Neural cell (in vitro differentiated cells): ENCODE results near the gene SND1. TPM values are rescaled to one million over a fixed set of nuclear protein-coding genes. Genes with fewer than 3 reads are reported as not detected.

Experiments
- H2AFZ ChIP-seq: fragments of 200-600, 300-800 bp; sonication (generic), shearing (Covaris generic); 2 replicates; pipeline ENCODE4 v1.6.0; 2014; ENCODE audit warnings: low read depth, mild to moderate bottlenecking, antibody characterized with exemption, low read length, moderate library complexity
- H3F3A ChIP-seq: fragments of 200-600 bp; shearing (Covaris generic); 2 replicates; pipeline ENCODE4 v1.6.1; 2016; ENCODE audit warnings: mild to moderate bottlenecking, moderate library complexity, mixed read lengths, antibody characterized with exemption, low read length; ENCODE audit not compliant: insufficient read depth, poor library complexity, severe bottlenecking
- H3K27ac ChIP-seq: fragments of 200-600, 300-800 bp; sonication (generic), shearing (Covaris generic); 2 replicates; pipeline ENCODE4 v1.5.1; 2014; ENCODE audit warnings: mild to moderate bottlenecking, low read length, moderate library complexity
- H3K27me3 ChIP-seq: fragments of 300-800, 200-600 bp; sonication (generic), shearing (Covaris generic); 2 replicates; pipeline ENCODE4 v1.6.0; 2014; ENCODE audit warnings: mild to moderate bottlenecking, low read depth, low read length, moderate library complexity; ENCODE audit not compliant: insufficient read depth
- H3K36me3 ChIP-seq: fragments of 300-800, 200-600 bp; sonication (generic), shearing (Covaris generic); 2 replicates; pipeline ENCODE4 v1.5.1; 2014; ENCODE audit warnings: mild to moderate bottlenecking, antibody characterized with exemption, low read length, moderate library complexity; ENCODE audit not compliant: insufficient read depth
- H3K4me2 ChIP-seq: fragments of 300-800, 200-600 bp; sonication (generic), shearing (Covaris generic); 2 replicates; pipeline ENCODE4 v1.6.0; 2014; ENCODE audit warnings: mild to moderate bottlenecking, low read length
- H3K4me3 ChIP-seq: fragments of 300-800, 200-600 bp; sonication (generic), shearing (Covaris generic); 2 replicates; pipeline ENCODE4 v1.5.1; 2014; ENCODE audit warnings: mild to moderate bottlenecking, low read length, moderate library complexity
- H3K79me2 ChIP-seq: fragments of 200-600 bp; shearing (Covaris generic); replicated peaks from 2 replicates; pipeline ENCODE4 v1.6.0; 2014; ENCODE audit warnings: mild to moderate bottlenecking, low read length, moderate library complexity; ENCODE audit not compliant: insufficient read depth
- H3K9ac ChIP-seq: fragments of 300-800, 200-600 bp; sonication (generic), shearing (Covaris generic); 2 replicates; pipeline ENCODE4 v1.6.1; 2016; ENCODE audit warnings: mild to moderate bottlenecking, low read length, mixed read lengths
- H3K9me2 ChIP-seq: fragments of 200-600 bp; shearing (Covaris generic); 2 replicates; pipeline ENCODE4 v1.6.1; 2016; ENCODE audit warnings: mild to moderate bottlenecking, low read length, mixed read lengths; ENCODE audit not compliant: insufficient read depth
- H3K9me3 ChIP-seq: fragments of 200-600, 300-800 bp; sonication (generic), shearing (Covaris generic); 2 replicates; pipeline ENCODE4 v1.6.1; 2016; ENCODE audit warnings: mild to moderate bottlenecking, mixed run types, low read length, moderate library complexity, mixed read lengths
- H4K20me1 ChIP-seq: fragments of 200-600 bp; shearing (Covaris generic); 2 replicates; pipeline ENCODE4 v1.6.1; 2016; ENCODE audit warnings: mild to moderate bottlenecking, mixed run types; ENCODE audit not compliant: insufficient read depth
- CTCF ChIP-seq: fragments of 450-650 bp; IDR thresholded peaks from 2 replicates; pipeline ENCODE4 v1.5.1; 2014; ENCODE audit warnings: antibody characterized with exemption, mild to moderate bottlenecking, moderate library complexity; ENCODE audit not compliant: poor library complexity, severe bottlenecking
- EP300 ChIP-seq: fragments of 450-650 bp; conservative IDR thresholded peaks from 2 replicates; pipeline ENCODE4 v1.6.1; 2014; ENCODE audit warnings: antibody characterized with exemption, mild to moderate bottlenecking, moderate library complexity; ENCODE audit not compliant: poor library complexity, severe bottlenecking
- EZH2 ChIP-seq: fragments of 200-600, 300-800 bp; shearing (Covaris generic), sonication (generic); IDR thresholded peaks from 2 replicates; pipeline ENCODE4 v1.6.1; 2014; ENCODE audit warnings: antibody characterized with exemption, low read length, borderline replicate concordance, mild to moderate bottlenecking; ENCODE audit not compliant: insufficient read depth, poor library complexity, severe bottlenecking
- MXI1 ChIP-seq: fragments of 450-650 bp; conservative IDR thresholded peaks from 2 replicates; pipeline ENCODE4 v1.6.1; 2014; ENCODE audit warnings: antibody characterized with exemption, mild to moderate bottlenecking; ENCODE audit not compliant: poor library complexity, severe bottlenecking
- POLR2AphosphoS5 ChIP-seq: IDR thresholded peaks from 2 replicates; pipeline ENCODE4 v1.6.1; 2012
- RAD21 ChIP-seq: fragments of 450-650 bp; conservative IDR thresholded peaks from 2 replicates; pipeline ENCODE4 v1.6.1; 2014; ENCODE audit warnings: antibody characterized with exemption, mild to moderate bottlenecking, moderate library complexity
- REST ChIP-seq: IDR thresholded peaks from 2 replicates; pipeline ENCODE4 v1.6.1; 2012; ENCODE audit warnings: borderline replicate concordance
- SMC3 ChIP-seq: fragments of 450-650 bp; conservative IDR thresholded peaks from 2 replicates; pipeline ENCODE4 v1.6.1; 2014; ENCODE audit warnings: antibody characterized with exemption, mild to moderate bottlenecking, moderate library complexity; ENCODE audit not compliant: poor library complexity
- TAF1 ChIP-seq: IDR thresholded peaks from 2 replicates; pipeline ENCODE4 v1.6.1; 2012; ENCODE audit warnings: low read depth
- polyA plus RNA-seq: library from polyadenylated mRNA; depleted of rRNA; stranded (reverse); fragments of >200 nt; gene quantifications from 2 replicates; pipeline ENCODE4 v1.2.3, GENCODE V29; 2014

Gene SND1
- polyA plus RNA-seq, 1 donor from 2014 or later = 37.4 TPM

GRCh38 chr7:127609297-127609696, 42.7 kb upstream of the SND1 start:
- Histone ChIP-seq H3K4me3 (no peak overlapping the region), H3F3A (no peaks in the 10 kb centered on the region), H4K20me1 (no peaks in the 10 kb centered on the region), H2AFZ (no peak overlapping the region), H3K36me3 (no peaks in the 10 kb centered on the region), H3K79me2 (no peaks in the 10 kb centered on the region), H3K9ac (no peak overlapping the region), H3K27ac (no peak overlapping the region), H3K9me3 (no peaks in the 10 kb centered on the region), H3K27me3 (no peaks in the 10 kb centered on the region), H3K4me2 (no peak overlapping the region), H3K9me2 (no peaks in the 10 kb centered on the region)
- TF ChIP-seq RAD21 (no peak), EZH2 (no peak), POLR2AphosphoS5 (no peak), EP300 (no peak), REST (no peak), CTCF (no peak), MXI1 (no peak), TAF1 (no peak), SMC3 (no peak)

GRCh38 chr7:127612263-127612662, 39.7 kb upstream of the SND1 start:
- H3K79me2 ChIP-seq = no peaks in the 10 kb centered on the region
- no peak overlapping the region for H2AFZ ChIP-seq
- H3K36me3 ChIP-seq = no peaks in the 10 kb centered on the region
- H3K9me2 ChIP-seq = no peaks in the 10 kb centered on the region
- H3K4me2 ChIP-seq = no peak overlapping the region
- TF ChIP-seq POLR2AphosphoS5 (no peak), CTCF (no peak), TAF1 (no peak), EZH2 (no peak), REST (no peak), EP300 (no peak), RAD21 (no peak), SMC3 (no peak)
- H3K27ac ChIP-seq = no peak overlapping the region
- no peaks in the 10 kb centered on the region for H3K9me3 ChIP-seq
- H3K27me3 ChIP-seq = peaks cover 3% of the 10 kb centered on the region
- H3K4me3 ChIP-seq = no peak overlapping the region
- H3F3A ChIP-seq = no peaks in the 10 kb centered on the region
- H4K20me1 ChIP-seq = no peaks in the 10 kb centered on the region
- H3K9ac ChIP-seq = no peak overlapping the region
